K562 (cell line): ENCODE measurements around the gene PACRG. TPM values are rescaled to one million over a fixed set of nuclear protein-coding genes. Genes with fewer than 3 reads are reported as not detected.

ENCODE experiments used
- ATAC-seq: fragments of 200-7000 bp; cut with Tn5 transposase; 3 replicates; pipeline ENCODE4 v1.9.1; 2020; ENCODE audit warnings: moderate library complexity
- BruUV-seq: library from RNA; stranded (reverse); fragments of 400-500 nt; replicated peaks from 2 replicates; lab custom pipeline; 2021; lab: Mats Ljungman, UMichigan
- CTCF ChIA-PET: fragments of 300-600 bp; formaldehyde crosslinking; extraction: SDS; loops from one replicate; lab custom pipeline; 2021; ENCODE audit warnings: low intra/inter-chr PET ratio; lab: Yijun Ruan, JAX
- POLR2A ChIA-PET: fragments of 300-600, 350-650 bp; sonication (Branson Sonifier 250); formaldehyde crosslinking; extraction: SDS; loops from one replicate; lab custom pipeline; 2021; ENCODE audit warnings: antibody characterized with exemption, inconsistent platforms; lab: Yijun Ruan, JAX
- DNase-seq, 4 experiments: peaks; one replicate each; pipeline versions ENCODE4 v3.0.0 to v3.0.0-alpha.2; 2011 to 2018; ENCODE audit warnings: low spot score in 3 of 4, mixed read lengths in 3 of 4; ENCODE audit errors: extremely low read depth in 1 of 4
- FAIRE-seq: peaks from 2 replicates; lab custom pipeline; 2011; peaks lifted over from hg19 to GRCh38; lab: Jason Lieb, UNC
- H2AFZ ChIP-seq: 2 replicates; pipeline ENCODE4 v1.6.0; 2011; ENCODE audit warnings: low read depth, low read length, control low read depth, inconsistent platforms
- H3K27ac ChIP-seq: fragments of 200-600 bp; 3 replicates; pipeline ENCODE4 v1.8.0; 2011; ENCODE audit warnings: low read depth, mild to moderate bottlenecking, control low read depth, inconsistent platforms, low read length, moderate library complexity, mixed read lengths; ENCODE audit errors: extremely low read depth
- H3K27me3 ChIP-seq, 2 experiments: fragments of 300-600 bp in 1 of 2; 2 replicates in 1 of 2; 3 replicates in 1 of 2; pipeline versions ENCODE4 v1.6.0 to v1.8.0; 2011; ENCODE audit warnings: inconsistent platforms in 2 of 2, low read length in 2 of 2, mild to moderate bottlenecking in 1 of 2, mixed read lengths in 1 of 2, moderate library complexity in 1 of 2; ENCODE audit not compliant: control insufficient read depth in 2 of 2, insufficient read depth in 2 of 2
- H3K36me3 ChIP-seq: fragments of 300-600 bp; 3 replicates; pipeline ENCODE4 v1.8.0; 2011; ENCODE audit warnings: mild to moderate bottlenecking, low read length, inconsistent platforms; ENCODE audit not compliant: control insufficient read depth, insufficient read depth
- H3K4me1 ChIP-seq, 2 experiments: fragments of 200-600 bp in 1 of 2; replicated peaks in 1 of 2; 2 replicates in 1 of 2; 3 replicates in 1 of 2; pipeline versions ENCODE4 v1.5.1 to v1.8.0; 2011; ENCODE audit warnings: inconsistent platforms in 2 of 2, low read length in 2 of 2, mild to moderate bottlenecking in 1 of 2, mixed read lengths in 1 of 2, moderate library complexity in 1 of 2; ENCODE audit not compliant: control insufficient read depth in 2 of 2, insufficient read depth in 2 of 2
- H3K4me2 ChIP-seq: 2 replicates; pipeline ENCODE4 v1.6.1; 2011; ENCODE audit warnings: low read length, control low read depth, inconsistent platforms, mixed read lengths; ENCODE audit not compliant: insufficient read depth
- H3K4me3 ChIP-seq: fragments of 200-600 bp; sonication (generic), shearing (Covaris generic); 2 replicates; pipeline ENCODE4 v1.5.1; 2016; ENCODE audit warnings: control low read depth, inconsistent platforms
- H3K79me2 ChIP-seq: fragments of 200-600 bp; 3 replicates; pipeline ENCODE4 v1.8.0; 2011; ENCODE audit warnings: low read length, inconsistent platforms; ENCODE audit not compliant: control insufficient read depth, insufficient read depth
- H3K9ac ChIP-seq, 2 experiments: 2 replicates each; pipeline versions ENCODE4 v1.6.0 to v1.6.1; 2011; ENCODE audit warnings: low read depth in 2 of 2, low read length in 2 of 2, control low read depth in 1 of 2, inconsistent platforms in 1 of 2, mild to moderate bottlenecking in 1 of 2, mixed read lengths in 1 of 2; ENCODE audit not compliant: insufficient read depth in 1 of 2
- H3K9me1 ChIP-seq: one replicate; pipeline ENCODE4 v1.6.0; 2011; ENCODE audit warnings: inconsistent platforms, mild to moderate bottlenecking, low read length, moderate library complexity; ENCODE audit not compliant: control insufficient read depth, insufficient read depth
- H3K9me3 ChIP-seq: replicated peaks from 2 replicates; pipeline ENCODE4 v1.5.1; 2011; ENCODE audit warnings: low read depth, low read length, inconsistent platforms; ENCODE audit not compliant: control insufficient read depth, insufficient read depth
- H4K20me1 ChIP-seq: replicated peaks from 2 replicates; pipeline ENCODE4 v1.6.1; 2011; ENCODE audit warnings: low read length, inconsistent platforms, mixed read lengths; ENCODE audit not compliant: control insufficient read depth, insufficient read depth
- CBFA2T2 ChIP-seq: fragments of 450-650 bp; conservative IDR thresholded peaks from 2 replicates; pipeline ENCODE4 v1.6.1; 2017; ENCODE audit warnings: mild to moderate bottlenecking
- COPS2 ChIP-seq: fragments of 450-650 bp; conservative IDR thresholded peaks from 2 replicates; pipeline ENCODE4 v1.6.1; 2016; ENCODE audit warnings: mild to moderate bottlenecking, moderate library complexity
- CREB1 ChIP-seq, 2 experiments: sonication (generic) in 1 of 2; formaldehyde crosslinking in 1 of 2; IDR thresholded peaks; 2 replicates each; pipeline versions ENCODE4 v1.6.1 to v1.8.0; 2012 to 2022; ENCODE audit warnings: inconsistent platforms in 1 of 2, mild to moderate bottlenecking in 1 of 2, missing genetic modification reagents in 1 of 2, moderate library complexity in 1 of 2
- HNRNPK ChIP-seq: fragments of 200-400 bp; formaldehyde crosslinking; IDR thresholded peaks from one replicate; pipeline ENCODE4 v1.6.1; 2018; ENCODE audit warnings: mild to moderate bottlenecking, low read depth, low read length; ENCODE audit not compliant: poor library complexity, severe bottlenecking
- IFI16 ChIP-seq: fragments of 250-450 bp; sonication (Bioruptor Pico); IDR thresholded peaks from 2 replicates; pipeline ENCODE4 v2.1.2; 2022; ENCODE audit warnings: mild to moderate bottlenecking, inconsistent platforms
- PCBP2 ChIP-seq: fragments of 200-400 bp; formaldehyde crosslinking; IDR thresholded peaks from 2 replicates; pipeline ENCODE4 v1.6.1; 2018; ENCODE audit warnings: low read length, low read depth, mild to moderate bottlenecking, moderate library complexity; ENCODE audit not compliant: poor library complexity, severe bottlenecking
- PURB ChIP-seq: sonication (generic); formaldehyde crosslinking; IDR thresholded peaks from 2 replicates; pipeline ENCODE4 v1.9.0; 2021; ENCODE audit warnings: low read depth, mild to moderate bottlenecking, missing genetic modification reagents
- SRSF1 ChIP-seq: fragments of 200-400 bp; formaldehyde crosslinking; IDR thresholded peaks from 2 replicates; pipeline ENCODE4 v1.6.1; 2017; ENCODE audit warnings: mild to moderate bottlenecking, low read depth, low read length, moderate library complexity
- ZBTB1 ChIP-seq: sonication (generic); formaldehyde crosslinking; IDR thresholded peaks from 2 replicates; pipeline ENCODE4 v1.8.1; 2023; ENCODE audit warnings: missing genetic modification reagents, low read depth, mild to moderate bottlenecking, borderline replicate concordance
- ZNF133 ChIP-seq: fragments of 250-450 bp; sonication (Bioruptor Pico); IDR thresholded peaks from 2 replicates; pipeline ENCODE4 v1.4.0; 2020; ENCODE audit warnings: mild to moderate bottlenecking
- ZNF174 ChIP-seq: fragments of 250-450 bp; sonication (Bioruptor Pico); IDR thresholded peaks from 2 replicates; pipeline ENCODE4 v1.4.0; 2020; ENCODE audit warnings: mild to moderate bottlenecking
- ZNF184 ChIP-seq: sonication (generic); formaldehyde crosslinking; IDR thresholded peaks from 2 replicates; pipeline ENCODE4 v1.5.0; 2020; ENCODE audit warnings: missing genetic modification reagents
- WGBS: fragments of 100-300 bp; shearing (Covaris generic); methylation state at CpG from one replicate; pipeline ENCODE4 v1.1.6; 2016; ENCODE audit warnings: low coverage, mixed read lengths; ENCODE audit not compliant: insufficient coverage; ENCODE audit errors: missing lambda C conversion rate; 5-methylcytosine and 5-hydroxymethylcytosine counted together
- in situ Hi-C: fragments of 300-500 bp; cut with MboI; formaldehyde crosslinking; loops from 4 replicates; pipeline ENCODE4 v1.15.0; 2018; ENCODE audit warnings: inconsistent platforms, mixed read lengths
- intact Hi-C: fragments of 100-400 bp; cut with micrococcal nuclease; formaldehyde crosslinking; loops from 2 replicates; pipeline ENCODE4 v1.14.2; 2022
- polyA plus RNA-seq, 8 experiments: library from polyadenylated mRNA; depleted of rRNA in 4 of 8; stranded (reverse) in 5 of 8; unstranded in 3 of 8; fragments of >200 nt; fragmentation: Nextera tagmentation in 2 of 8; fragmentation: Illumina TruSeq in 1 of 8; extraction: Ambion mirVana in 2 of 8; extraction: Trizol in 1 of 8; gene quantifications; 2 replicates each; pipeline versions ENCODE4 v1.2.1 to v1.2.3, GENCODE V29; 2011 to 2014; ENCODE audit warnings: inconsistent platforms in 1 of 8, missing spikeins in 1 of 8
- total RNA-seq, 7 experiments: library from RNA; depleted of rRNA in 6 of 7; stranded (reverse); fragments of >200 nt in 6 of 7; fragmentation: Illumina TruSeq in 2 of 7; extraction: Trizol in 2 of 7; gene quantifications; 2 replicates each; pipeline versions ENCODE4 v1.2.1 to v1.2.3, GENCODE V29; 2011 to 2021; ENCODE audit warnings: low replicate concordance in 1 of 7
- TF ChIP-seq, protein P1 (sequence below): fragments of 250-450 bp; sonication (Bioruptor Pico); IDR thresholded peaks from 2 replicates; pipeline ENCODE4 v1.5.0; 2021
- TF ChIP-seq, protein P2 (sequence below): fragments of 250-450 bp; sonication (Bioruptor Pico); IDR thresholded peaks from 2 replicates; pipeline ENCODE4 v1.5.0; 2021
- TF ChIP-seq, protein P3 (sequence below): fragments of 250-450 bp; sonication (Bioruptor Pico); IDR thresholded peaks from 2 replicates; pipeline ENCODE4 v1.4.0; 2020; ENCODE audit warnings: mild to moderate bottlenecking, moderate library complexity

The PACRG gene
- total and polyA plus RNA-seq, 9 of the 15 experiments (the other 6 are each of a cell fraction or from before 2014, with no cell fraction given) = 0.04 TPM; not detected in 8

DNA sequence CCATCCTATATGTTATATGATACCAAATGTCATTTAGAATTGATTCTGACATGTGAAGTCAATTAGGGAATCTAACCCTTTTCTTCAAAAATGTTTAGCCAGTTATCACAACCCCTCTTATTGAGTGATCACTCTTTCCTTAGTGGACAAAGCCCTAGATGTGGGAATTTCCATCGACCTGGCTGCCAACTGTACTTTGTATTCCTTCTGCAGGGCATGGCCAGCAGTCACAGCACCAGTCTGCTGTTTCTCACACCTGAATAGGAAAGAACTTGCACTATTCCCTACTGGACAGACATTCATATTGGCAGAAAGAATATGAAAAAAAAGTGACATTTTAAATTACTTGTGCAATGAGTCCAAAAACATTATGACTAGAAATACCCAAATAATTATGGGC, 271.0 kb downstream of the PACRG start (continued):
- TF ChIP-seq, protein P1, sequence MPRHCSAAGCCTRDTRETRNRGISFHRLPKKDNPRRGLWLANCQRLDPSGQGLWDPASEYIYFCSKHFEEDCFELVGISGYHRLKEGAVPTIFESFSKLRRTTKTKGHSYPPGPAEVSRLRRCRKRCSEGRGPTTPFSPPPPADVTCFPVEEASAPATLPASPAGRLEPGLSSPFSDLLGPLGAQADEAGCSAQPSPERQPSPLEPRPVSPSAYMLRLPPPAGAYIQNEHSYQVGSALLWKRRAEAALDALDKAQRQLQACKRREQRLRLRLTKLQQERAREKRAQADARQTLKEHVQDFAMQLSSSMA (CRISPR knock-in tag) = no peak
- no peak for TF ChIP-seq SRSF1
- no peak for TF ChIP-seq PCBP2
- TF ChIP-seq ZNF174 (CRISPR knock-in tag) = no peak
- TF ChIP-seq ZBTB1 (CRISPR knock-in tag) = no peak

DNA sequence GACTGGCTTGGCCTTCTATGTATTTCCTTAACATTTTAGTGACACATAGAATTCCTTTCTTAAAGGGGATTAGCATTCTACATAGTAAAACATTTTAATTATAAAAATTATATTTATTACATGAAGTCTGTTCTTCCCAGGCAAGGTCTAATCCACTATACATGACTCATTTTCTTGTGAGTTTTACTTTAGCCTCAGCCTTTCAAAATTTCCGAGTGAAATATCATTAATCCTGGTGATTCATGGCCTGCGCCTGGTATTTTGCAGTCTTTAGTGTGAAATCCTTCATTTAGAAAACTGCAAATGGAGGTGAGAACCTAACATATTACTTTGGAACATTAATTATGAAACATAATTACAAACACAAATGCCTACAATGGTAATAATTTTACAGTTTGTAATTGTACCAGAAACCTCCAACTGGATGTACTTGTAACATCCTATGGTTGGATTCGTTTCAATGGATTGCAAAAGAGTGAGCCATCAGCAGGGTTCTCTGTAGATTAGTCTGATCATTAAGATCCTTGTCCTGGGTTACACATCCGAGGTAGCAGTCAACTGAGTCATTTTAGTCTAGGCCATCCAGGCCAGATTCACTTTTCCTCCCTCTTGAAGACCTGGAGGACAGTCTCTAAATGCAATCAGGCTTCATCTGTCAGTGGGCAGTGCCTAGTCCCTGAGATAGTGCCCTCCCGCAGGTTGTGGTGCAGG, 272.0 kb downstream of the PACRG start:
- ChIA-PET POLR2A (no interaction called here), CTCF (no interaction called here)
- Histone ChIP-seq H3K9ac (no peak overlapping the region), H3K27ac (no peak overlapping the region), H3K4me2 (no peak overlapping the region), H3K4me1 (no peaks in the 10 kb centered on the region), H3K9me1 (no peaks in the 10 kb centered on the region), H4K20me1 (no peaks in the 10 kb centered on the region), H3K4me3 (no peak overlapping the region), H3K79me2 (no peaks in the 10 kb centered on the region), H3K36me3 (no peaks in the 10 kb centered on the region), H3K9me3 (no peaks in the 10 kb centered on the region), H3K27me3 (no peaks in the 10 kb centered on the region), H2AFZ (no peak overlapping the region)
- no peak for ATAC-seq
- in situ Hi-C loops (no loop called here), intact Hi-C loops (no loop called here)
- no peak for DNase-seq
- WGBS = under 1% methylated on average over 5 of the region's 5 CpGs
- FAIRE-seq = no peak
- BruUV-seq = no TSS peak
- TF ChIP-seq ZNF133 = no peak
- TF ChIP-seq, protein P2, sequence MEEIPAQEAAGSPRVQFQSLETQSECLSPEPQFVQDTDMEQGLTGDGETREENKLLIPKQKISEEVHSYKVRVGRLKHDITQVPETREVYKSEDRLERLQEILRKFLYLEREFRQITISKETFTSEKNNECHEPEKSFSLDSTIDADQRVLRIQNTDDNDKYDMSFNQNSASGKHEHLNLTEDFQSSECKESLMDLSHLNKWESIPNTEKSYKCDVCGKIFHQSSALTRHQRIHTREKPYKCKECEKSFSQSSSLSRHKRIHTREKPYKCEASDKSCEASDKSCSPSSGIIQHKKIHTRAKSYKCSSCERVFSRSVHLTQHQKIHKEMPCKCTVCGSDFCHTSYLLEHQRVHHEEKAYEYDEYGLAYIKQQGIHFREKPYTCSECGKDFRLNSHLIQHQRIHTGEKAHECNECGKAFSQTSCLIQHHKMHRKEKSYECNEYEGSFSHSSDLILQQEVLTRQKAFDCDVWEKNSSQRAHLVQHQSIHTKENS (CRISPR knock-in tag) = no peak
- no peak for TF ChIP-seq IFI16
- TF ChIP-seq, protein P3, sequence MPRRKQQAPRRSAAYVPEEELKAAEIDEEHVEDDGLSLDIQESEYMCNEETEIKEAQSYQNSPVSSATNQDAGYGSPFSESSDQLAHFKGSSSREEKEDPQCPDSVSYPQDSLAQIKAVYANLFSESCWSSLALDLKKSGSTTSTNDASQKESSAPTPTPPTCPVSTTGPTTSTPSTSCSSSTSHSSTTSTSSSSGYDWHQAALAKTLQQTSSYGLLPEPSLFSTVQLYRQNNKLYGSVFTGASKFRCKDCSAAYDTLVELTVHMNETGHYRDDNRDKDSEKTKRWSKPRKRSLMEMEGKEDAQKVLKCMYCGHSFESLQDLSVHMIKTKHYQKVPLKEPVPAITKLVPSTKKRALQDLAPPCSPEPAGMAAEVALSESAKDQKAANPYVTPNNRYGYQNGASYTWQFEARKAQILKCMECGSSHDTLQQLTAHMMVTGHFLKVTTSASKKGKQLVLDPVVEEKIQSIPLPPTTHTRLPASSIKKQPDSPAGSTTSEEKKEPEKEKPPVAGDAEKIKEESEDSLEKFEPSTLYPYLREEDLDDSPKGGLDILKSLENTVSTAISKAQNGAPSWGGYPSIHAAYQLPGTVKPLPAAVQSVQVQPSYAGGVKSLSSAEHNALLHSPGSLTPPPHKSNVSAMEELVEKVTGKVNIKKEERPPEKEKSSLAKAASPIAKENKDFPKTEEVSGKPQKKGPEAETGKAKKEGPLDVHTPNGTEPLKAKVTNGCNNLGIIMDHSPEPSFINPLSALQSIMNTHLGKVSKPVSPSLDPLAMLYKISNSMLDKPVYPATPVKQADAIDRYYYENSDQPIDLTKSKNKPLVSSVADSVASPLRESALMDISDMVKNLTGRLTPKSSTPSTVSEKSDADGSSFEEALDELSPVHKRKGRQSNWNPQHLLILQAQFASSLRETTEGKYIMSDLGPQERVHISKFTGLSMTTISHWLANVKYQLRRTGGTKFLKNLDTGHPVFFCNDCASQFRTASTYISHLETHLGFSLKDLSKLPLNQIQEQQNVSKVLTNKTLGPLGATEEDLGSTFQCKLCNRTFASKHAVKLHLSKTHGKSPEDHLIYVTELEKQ = no peak
- TF ChIP-seq ZNF184 (CRISPR knock-in tag) = no peak
- TF ChIP-seq COPS2 = no peak
- TF ChIP-seq PURB (CRISPR knock-in tag) = no peak
- TF ChIP-seq HNRNPK = no peak
- no peak for TF ChIP-seq CREB1 (IDR thresholded peaks at IDR 0.05)
- TF ChIP-seq CREB1 (CRISPR knock-in tag; IDR thresholded peaks at IDR 0.05) = no peak
- no peak for TF ChIP-seq CBFA2T2
